Measurements from ENCODE around the gene ZNF576. TPM values are rescaled to one million over a fixed set of nuclear protein-coding genes. Genes with fewer than 3 reads are reported as not detected.

Gene ZNF576
- total and polyA plus RNA-seq, 2 donors (not counting 3 experiments of a cell fraction or from before 2014, with no cell fraction given) = 19.5 to 27.7 TPM

DNA sequence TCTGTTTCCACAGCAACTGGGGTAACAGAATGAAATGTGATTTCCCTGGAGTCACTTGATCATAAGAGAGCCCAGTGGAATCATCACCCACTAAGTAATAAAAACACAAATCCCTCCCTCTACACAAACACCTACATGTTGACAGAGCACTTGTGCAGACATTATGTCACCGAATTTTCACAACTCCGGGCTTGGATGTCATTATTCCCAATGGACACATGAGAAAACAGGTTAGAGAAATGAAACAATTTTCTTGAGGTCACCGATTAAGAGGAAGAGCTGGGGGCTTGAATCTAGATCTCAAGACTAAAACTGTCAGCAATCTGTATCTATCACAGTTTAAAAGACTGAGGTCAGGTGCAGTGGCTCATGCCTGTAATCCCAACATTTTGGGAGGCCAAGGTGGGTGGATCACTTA lies 24.2 kb upstream of the ZNF576 start:
- H3K27me3 ChIP-seq (ENCODE audit: control insufficient read depth in 2 of 2, insufficient read depth in 2 of 2, low read length in 2 of 2) = no peaks in the 10 kb centered on the region
- H3K36me3 ChIP-seq (ENCODE audit: control insufficient read depth in 2 of 2, extremely low read depth in 1 of 2, insufficient read depth in 2 of 2, low read length in 2 of 2) = no peaks in the 10 kb centered on the region
- DNase-seq (ENCODE audit: low read depth, low spot score) = no peak
- no peak overlapping the region for H3K9ac ChIP-seq (replicated peaks; ENCODE audit: extremely low read depth, insufficient read depth, low read length)
- H4K20me1 ChIP-seq (replicated peaks; ENCODE audit: control insufficient read depth, extremely low read depth, insufficient read depth, low read length) = no peaks in the 10 kb centered on the region
- H3K9me3 ChIP-seq (replicated peaks; ENCODE audit: control insufficient read depth, insufficient read depth, low read length) = no peaks in the 10 kb centered on the region
- H3K27ac ChIP-seq (ENCODE audit: insufficient read depth, low read depth, low read length) = no peak overlapping the region
- BruUV-seq (replicated peaks) = no TSS peak
- H3K9me1 ChIP-seq (replicated peaks; ENCODE audit: control insufficient read depth, extremely low read depth, insufficient read depth, low read length) = no peaks in the 10 kb centered on the region
- dilution Hi-C loops (cut with MboI; ENCODE audit: extremely low pct_ligation_motif_present, low sequenced_read_pairs) = no loop called here
- H3K4me1 ChIP-seq (ENCODE audit: control insufficient read depth, extremely low read depth, insufficient read depth, low read length) = peaks cover 7% of the 10 kb centered on the region
- TF ChIP-seq POLR2A (IDR thresholded peaks at IDR 0.05; ENCODE audit: low read depth, low read length) (no peak), POLR2AphosphoS5 (IDR thresholded peaks at IDR 0.05; ENCODE audit: insufficient read depth, low read depth, low read length) (no peak), FOS (IDR thresholded peaks at IDR 0.05; ENCODE audit: borderline replicate concordance, insufficient read depth, low read length) (no peak), MYC (IDR thresholded peaks at IDR 0.05; ENCODE audit: low read depth, low read length) (no peak), JUN (IDR thresholded peaks at IDR 0.05; ENCODE audit: borderline replicate concordance, insufficient read depth, insufficient read length, low read depth) (no peak), EZH2 (IDR thresholded peaks at IDR 0.05; ENCODE audit: borderline replicate concordance, low read depth, low read length, severe bottlenecking) (no peak), GATA2 (IDR thresholded peaks at IDR 0.05; ENCODE audit: insufficient read depth, insufficient read length, low read depth, low read length) (no peak)
- TF ChIP-seq, protein P1, sequence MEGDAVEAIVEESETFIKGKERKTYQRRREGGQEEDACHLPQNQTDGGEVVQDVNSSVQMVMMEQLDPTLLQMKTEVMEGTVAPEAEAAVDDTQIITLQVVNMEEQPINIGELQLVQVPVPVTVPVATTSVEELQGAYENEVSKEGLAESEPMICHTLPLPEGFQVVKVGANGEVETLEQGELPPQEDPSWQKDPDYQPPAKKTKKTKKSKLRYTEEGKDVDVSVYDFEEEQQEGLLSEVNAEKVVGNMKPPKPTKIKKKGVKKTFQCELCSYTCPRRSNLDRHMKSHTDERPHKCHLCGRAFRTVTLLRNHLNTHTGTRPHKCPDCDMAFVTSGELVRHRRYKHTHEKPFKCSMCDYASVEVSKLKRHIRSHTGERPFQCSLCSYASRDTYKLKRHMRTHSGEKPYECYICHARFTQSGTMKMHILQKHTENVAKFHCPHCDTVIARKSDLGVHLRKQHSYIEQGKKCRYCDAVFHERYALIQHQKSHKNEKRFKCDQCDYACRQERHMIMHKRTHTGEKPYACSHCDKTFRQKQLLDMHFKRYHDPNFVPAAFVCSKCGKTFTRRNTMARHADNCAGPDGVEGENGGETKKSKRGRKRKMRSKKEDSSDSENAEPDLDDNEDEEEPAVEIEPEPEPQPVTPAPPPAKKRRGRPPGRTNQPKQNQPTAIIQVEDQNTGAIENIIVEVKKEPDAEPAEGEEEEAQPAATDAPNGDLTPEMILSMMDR (IDR thresholded peaks at IDR 0.05; ENCODE audit: extremely low read depth in 1 of 2, insufficient read depth in 1 of 2, low read depth in 1 of 2, low read length in 2 of 2) = no peak
- TF ChIP-seq, protein P2, sequence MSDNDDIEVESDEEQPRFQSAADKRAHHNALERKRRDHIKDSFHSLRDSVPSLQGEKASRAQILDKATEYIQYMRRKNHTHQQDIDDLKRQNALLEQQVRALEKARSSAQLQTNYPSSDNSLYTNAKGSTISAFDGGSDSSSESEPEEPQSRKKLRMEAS (IDR thresholded peaks at IDR 0.05; ENCODE audit: insufficient read depth, insufficient read length) = no peak
- H3K4me3 ChIP-seq (replicated peaks in 1 of 3; ENCODE audit: insufficient read depth in 1 of 3, low read depth in 1 of 3, low read length in 3 of 3) = no peak overlapping the region
- intact Hi-C loops (cut with micrococcal nuclease) = no loop called here
- CTCF ChIA-PET = interaction anchor here (1.5 to 1.7 kb wide), 4 partner anchors 17 to 37 kb away, joined by 4 to 6 read pairs (median 5); partner anchors contain the start of genes IRGQ and ZNF576
- no peaks in the 10 kb centered on the region for H3K79me2 ChIP-seq (ENCODE audit: control insufficient read depth, insufficient read depth, low read length)
- POLR2A ChIA-PET = no interaction called here
- FAIRE-seq = no peak
- H2AFZ ChIP-seq (ENCODE audit: low read depth, low read length) = no peak overlapping the region
- H3K4me2 ChIP-seq (ENCODE audit: insufficient read depth, low read length) = no peak overlapping the region

All from endothelial cell of umbilical vein (primary cell).